Vagina (tissue), 2 donors: Measurements from ENCODE around the gene FANCC. TPM values are rescaled to one million over a fixed set of nuclear protein-coding genes. Genes with fewer than 3 reads are reported as not detected.

ENCODE experiments used
- DNase-seq, 2 donors: peaks; one replicate each; pipeline ENCODE4 v3.0.0-alpha.2; 2017; ENCODE audit errors: extremely low spot score in 2 of 2
- H3K27ac ChIP-seq: fragments of 200-600 bp; sonication (generic); one replicate; pipeline ENCODE4 v1.5.1; 2019
- H3K27me3 ChIP-seq: fragments of 200-600 bp; sonication (generic); one replicate; pipeline ENCODE4 v1.5.1; 2019
- H3K36me3 ChIP-seq, 2 donors: fragments of 200-600 bp; sonication (generic); one replicate each; pipeline ENCODE4 v1.5.1; 2017 to 2019
- H3K4me1 ChIP-seq: fragments of 200-600 bp; sonication (generic); one replicate; pipeline ENCODE4 v1.5.1; 2019
- H3K4me3 ChIP-seq, 2 donors: fragments of 200-600 bp; sonication (generic); 1 replicate in 1 of 2; 2 replicates in 1 of 2; pipeline ENCODE4 v1.5.1; 2016 to 2019
- H3K9me3 ChIP-seq: fragments of 200-600 bp; sonication (generic); one replicate; pipeline ENCODE4 v1.5.1; 2019
- CTCF ChIP-seq, 3 experiments: fragments of 450-650 bp in 2 of 3; fragments of 200-600 bp in 1 of 3; sonication (generic) in 1 of 3; IDR thresholded peaks; one replicate each; pipeline ENCODE4 v1.5.1; 2017 to 2019; ENCODE audit warnings: antibody characterized with exemption in 3 of 3, mild to moderate bottlenecking in 2 of 3, moderate library complexity in 2 of 3
- POLR2A ChIP-seq, 2 donors: fragments of 450-650 bp; IDR thresholded peaks; one replicate each; pipeline ENCODE4 v1.6.1; 2017; ENCODE audit warnings: antibody characterized with exemption in 2 of 2, mild to moderate bottlenecking in 2 of 2, moderate library complexity in 2 of 2
- POLR2AphosphoS5 ChIP-seq, 2 donors: sonication (generic); formaldehyde crosslinking; IDR thresholded peaks; one replicate each; pipeline ENCODE4 v1.9.0; 2017; ENCODE audit warnings: antibody characterized with exemption in 2 of 2, mild to moderate bottlenecking in 2 of 2, low read depth in 1 of 2; ENCODE audit not compliant: insufficient read depth in 1 of 2
- intact Hi-C: fragments of 100-400 bp; cut with DNase I; formaldehyde crosslinking; loops from one replicate; pipeline ENCODE4 v1.15.1; 2023
- total RNA-seq: library from RNA; depleted of rRNA; stranded (reverse); fragments of >200 nt; gene quantifications from one replicate; pipeline ENCODE4 v1.2.3, GENCODE V29; 2016

The FANCC gene
- total RNA-seq, 1 donor from 2014 or later, result 17.2 TPM

DNA sequence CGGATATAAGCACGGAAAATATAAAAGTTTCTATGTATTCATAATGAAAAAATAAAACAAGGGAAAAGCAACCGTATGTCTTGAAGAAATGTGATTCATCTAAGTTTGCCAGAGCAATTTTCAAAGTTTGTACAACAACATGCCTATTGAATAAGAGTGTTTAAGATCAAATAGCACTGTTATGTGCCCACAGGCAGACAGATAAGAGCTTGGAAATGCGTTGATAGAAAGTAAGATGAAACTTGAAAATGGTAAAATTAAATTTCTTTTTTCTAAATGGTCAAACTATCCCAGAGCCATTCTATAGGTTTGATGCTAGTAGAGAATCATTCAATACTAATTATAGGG lies 189.4 kb downstream of the FANCC start:
- no peak for TF ChIP-seq CTCF (IDR thresholded peaks at IDR 0.05)
- TF ChIP-seq POLR2AphosphoS5 (IDR thresholded peaks at IDR 0.05; ENCODE audit: insufficient read depth in 1 of 2, low read depth in 1 of 2), result no peak
- TF ChIP-seq POLR2A (IDR thresholded peaks at IDR 0.05), result no peak
- intact Hi-C loops, result no loop called here
- Histone ChIP-seq H3K4me3 (no peak overlapping the region), H3K4me1 (peaks cover 44% of the 10 kb centered on the region), H3K36me3 (no peaks in the 10 kb centered on the region), H3K27me3 (no peaks in the 10 kb centered on the region), H3K27ac (peak overlapping the region; percentile 53), H3K9me3 (no peaks in the 10 kb centered on the region)
- DNase-seq, result no peak

GRCh38 chr9:95127249-95128176 lies 190.0 kb downstream of the FANCC start:
- peaks cover 44% of the 10 kb centered on the region for H3K4me1 ChIP-seq
- H3K9me3 ChIP-seq, result no peaks in the 10 kb centered on the region
- H3K36me3 ChIP-seq, result no peaks in the 10 kb centered on the region
- DNase-seq, result no peak
- intact Hi-C loops, result no loop called here
- H3K4me3 ChIP-seq, result peak overlapping the region; percentile 34 to 41
- H3K27ac ChIP-seq, result peak overlapping the region; percentile 51
- H3K27me3 ChIP-seq, result no peaks in the 10 kb centered on the region
- TF ChIP-seq POLR2AphosphoS5 (IDR thresholded peaks at IDR 0.05; ENCODE audit: insufficient read depth in 1 of 2, low read depth in 1 of 2) (peak; percentile 52 to 74), CTCF (IDR thresholded peaks at IDR 0.05) (peak; percentile 92 to 98 (median 95)), POLR2A (IDR thresholded peaks at IDR 0.05) (no peak)

DNA sequence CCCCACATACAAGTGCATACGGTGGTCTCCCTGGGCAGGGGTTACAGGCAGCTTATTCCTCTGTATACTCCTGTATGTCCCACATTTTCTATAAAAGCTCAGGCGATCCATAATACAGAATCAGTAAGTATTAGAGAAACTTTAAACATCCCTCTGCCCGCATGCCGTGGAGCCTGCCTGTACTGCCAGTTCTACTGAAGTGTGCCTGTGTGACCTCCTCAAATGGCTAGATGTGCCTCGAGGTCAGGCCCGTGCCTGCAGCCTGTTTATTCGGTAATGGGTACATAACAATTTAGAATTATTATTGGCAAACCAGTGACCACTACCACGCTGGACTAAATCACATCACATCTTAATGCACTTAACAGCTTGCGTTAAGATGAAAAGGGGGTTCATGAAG lies 190.8 kb downstream of the FANCC start:
- H3K4me1 ChIP-seq, result peaks cover 39% of the 10 kb centered on the region
- no peaks in the 10 kb centered on the region for H3K9me3 ChIP-seq
- TF ChIP-seq POLR2A (IDR thresholded peaks at IDR 0.05) (no peak), POLR2AphosphoS5 (IDR thresholded peaks at IDR 0.05; ENCODE audit: insufficient read depth in 1 of 2, low read depth in 1 of 2) (no peak), CTCF (IDR thresholded peaks at IDR 0.05) (no peak)
- no peaks in the 10 kb centered on the region for H3K36me3 ChIP-seq
- intact Hi-C loops, result no loop called here
- H3K27me3 ChIP-seq, result no peaks in the 10 kb centered on the region
- H3K27ac ChIP-seq, result peak overlapping the region; percentile 51
- H3K4me3 ChIP-seq, result no peak overlapping the region
- no peak for DNase-seq

- DNase-seq, result no peak
- Histone ChIP-seq H3K27me3 (no peaks in the 10 kb centered on the region), H3K4me3 (no peak overlapping the region), H3K9me3 (no peaks in the 10 kb centered on the region), H3K36me3 (no peaks in the 10 kb centered on the region), H3K27ac (no peak overlapping the region), H3K4me1 (peaks cover 45% of the 10 kb centered on the region)
- intact Hi-C loops, result no loop called here
- TF ChIP-seq POLR2A (IDR thresholded peaks at IDR 0.05), result no peak
- TF ChIP-seq CTCF (IDR thresholded peaks at IDR 0.05), result no peak
- no peak for TF ChIP-seq POLR2AphosphoS5 (IDR thresholded peaks at IDR 0.05; ENCODE audit: insufficient read depth in 1 of 2, low read depth in 1 of 2)
Observed at GRCh38 chr9:95125652-95126051, 191.9 kb downstream of the FANCC start.
